HCT116 (cell line): ENCODE measurements around the gene POU2AF1. TPM values are rescaled to one million over a fixed set of nuclear protein-coding genes. Genes with fewer than 3 reads are reported as not detected.

Experiments used
- ATAC-seq: fragments of 200-7000 bp; cut with Tn5 transposase; 2 replicates; pipeline ENCODE4 v1.9.1; 2020; ENCODE audit warnings: mild to moderate bottlenecking, moderate library complexity
- BruUV-seq: library from RNA; stranded (reverse); fragments of 400-500 nt; replicated peaks from 2 replicates; lab custom pipeline; 2021; lab: Mats Ljungman, UMichigan
- CTCF ChIA-PET: fragments of 300-600 bp; sonication (Branson Sonifier 250); formaldehyde crosslinking; loops from one replicate; lab custom pipeline; 2021; ENCODE audit warnings: antibody characterized with exemption; lab: Charles Lee
- POLR2A ChIA-PET: fragments of 300-600, 350-600 bp; sonication (Branson Sonifier 250); formaldehyde crosslinking; loops from one replicate; lab custom pipeline; 2021; ENCODE audit warnings: antibody characterized with exemption; lab: Charles Lee
- RAD21 ChIA-PET, 2 experiments: fragments of 300-600 bp; sonication (Branson Sonifier 250); formaldehyde crosslinking; loops; one replicate each; lab custom pipeline; 2023; ENCODE audit warnings: low total read pairs in 2 of 2; ENCODE audit not compliant: uncharacterized antibody in 2 of 2, unreplicated experiment in 2 of 2, low non-redundant PET in 1 of 2; lab: Charles Lee
- DNase-seq: peaks from one replicate; pipeline ENCODE4 v3.0.0-alpha.2; 2010; ENCODE audit warnings: low read depth, low spot score
- H2AFZ ChIP-seq: fragments of 200-600 bp; shearing (Covaris generic), sonication (generic); 2 replicates; pipeline ENCODE4 v1.6.1; 2017; ENCODE audit warnings: low read depth, mixed run types, mixed read lengths, antibody characterized with exemption, low read length; ENCODE audit not compliant: poor library complexity, severe bottlenecking
- H3K27ac ChIP-seq: 2 replicates; pipeline ENCODE4 v1.5.1; 2012; ENCODE audit warnings: low read depth, low read length
- H3K27me3 ChIP-seq: fragments of 200-600 bp; sonication (generic); 2 replicates; pipeline ENCODE4 v1.6.1; 2016; ENCODE audit warnings: mixed run types, low read length, mixed read lengths; ENCODE audit not compliant: insufficient read depth
- H3K36me3 ChIP-seq, 2 experiments: fragments of 200-500 bp in 1 of 2; fragments of 200-600 bp in 1 of 2; sonication (Bioruptor generic) in 1 of 2; sonication (generic) in 1 of 2; 2 replicates each; pipeline versions ENCODE4 v1.5.1 to v1.6.1; 2014 to 2016; ENCODE audit warnings: low read length in 2 of 2, inconsistent platforms in 1 of 2, mixed read lengths in 1 of 2, mixed run types in 1 of 2; ENCODE audit not compliant: insufficient read depth in 2 of 2, control insufficient read depth in 1 of 2
- H3K4me1 ChIP-seq, 2 experiments: fragments of 200-600 bp in 1 of 2; sonication (generic) in 1 of 2; 2 replicates each; pipeline versions ENCODE4 v1.5.1 to v1.6.1; 2012 to 2017; ENCODE audit warnings: low read length in 2 of 2, inconsistent platforms in 1 of 2, mild to moderate bottlenecking in 1 of 2, mixed read lengths in 1 of 2, mixed run types in 1 of 2, moderate library complexity in 1 of 2; ENCODE audit not compliant: insufficient read depth in 2 of 2, control insufficient read depth in 1 of 2
- H3K4me2 ChIP-seq: fragments of 200-600 bp; sonication (generic); 2 replicates; pipeline ENCODE4 v1.6.1; 2017; ENCODE audit warnings: mixed run types, low read length, mixed read lengths
- H3K4me3 ChIP-seq, 2 experiments: fragments of 200-600 bp in 1 of 2; sonication (generic) in 1 of 2; replicated peaks in 1 of 2; 2 replicates each; pipeline ENCODE4 v1.5.1; 2011 to 2016; ENCODE audit warnings: low read length in 2 of 2, control low read depth in 1 of 2, low read depth in 1 of 2, mild to moderate bottlenecking in 1 of 2, mixed read lengths in 1 of 2, mixed run types in 1 of 2
- H3K79me2 ChIP-seq: fragments of 200-600 bp; sonication (generic); 2 replicates; pipeline ENCODE4 v1.6.1; 2017; ENCODE audit warnings: mild to moderate bottlenecking, mixed run types, low read length, moderate library complexity, mixed read lengths; ENCODE audit not compliant: insufficient read depth
- H3K9ac ChIP-seq: fragments of 200-600 bp; sonication (generic); 2 replicates; pipeline ENCODE4 v1.6.1; 2016; ENCODE audit warnings: low read length, mixed read lengths
- H3K9me2 ChIP-seq: fragments of 200-600 bp; sonication (generic), shearing (Covaris generic); 2 replicates; pipeline ENCODE4 v1.6.1; 2017; ENCODE audit warnings: mixed run types, mild to moderate bottlenecking, moderate library complexity; ENCODE audit not compliant: insufficient read depth
- H3K9me3 ChIP-seq, 2 experiments: fragments of 200-500 bp in 1 of 2; fragments of 200-600 bp in 1 of 2; sonication (Bioruptor generic) in 1 of 2; sonication (generic) in 1 of 2; 2 replicates each; pipeline ENCODE4 v1.6.1; 2014 to 2017; ENCODE audit warnings: low read length in 2 of 2, mixed read lengths in 2 of 2, inconsistent platforms in 1 of 2, low read depth in 1 of 2, mild to moderate bottlenecking in 1 of 2, mixed run types in 1 of 2, moderate library complexity in 1 of 2; ENCODE audit not compliant: control insufficient read depth in 1 of 2, insufficient read depth in 1 of 2
- H4K20me1 ChIP-seq: fragments of 200-600 bp; sonication (generic), shearing (Covaris generic); 2 replicates; pipeline ENCODE4 v1.6.1; 2017; ENCODE audit warnings: mixed run types, mild to moderate bottlenecking, moderate library complexity; ENCODE audit not compliant: insufficient read depth
- CBX3 ChIP-seq: IDR thresholded peaks from 2 replicates; pipeline ENCODE4 v1.6.1; 2012; ENCODE audit warnings: low read depth
- EZH2 ChIP-seq: fragments of 200-600 bp; sonication (generic); IDR thresholded peaks from 2 replicates; pipeline ENCODE4 v1.6.1; 2017; ENCODE audit warnings: antibody characterized with exemption, mixed run types
- JUND ChIP-seq: IDR thresholded peaks from 2 replicates; pipeline ENCODE4 v1.6.1; 2012
- MAX ChIP-seq: IDR thresholded peaks from 2 replicates; pipeline ENCODE4 v1.6.1; 2012
- RAD21 ChIP-seq: IDR thresholded peaks from 2 replicates; pipeline ENCODE4 v1.6.1; 2012; ENCODE audit warnings: low read depth, mild to moderate bottlenecking
- SRF ChIP-seq: IDR thresholded peaks from 2 replicates; pipeline ENCODE4 v1.6.1; 2012; ENCODE audit warnings: low read depth
- TCF7L2 ChIP-seq: IDR thresholded peaks from 2 replicates; pipeline ENCODE4 v1.7.0; 2011; ENCODE audit warnings: borderline replicate concordance, inconsistent platforms; ENCODE audit not compliant: insufficient read depth, insufficient read length; ENCODE audit errors: extremely low read depth
- YY1 ChIP-seq: IDR thresholded peaks from 2 replicates; pipeline ENCODE4 v1.6.1; 2011; ENCODE audit warnings: low read length, low read depth, moderate library complexity, mild to moderate bottlenecking; ENCODE audit not compliant: insufficient replicate concordance; ENCODE audit errors: extremely low read depth
- ZBTB33 ChIP-seq: IDR thresholded peaks from 2 replicates; pipeline ENCODE4 v1.6.1; 2011; ENCODE audit warnings: mild to moderate bottlenecking, low read length, moderate library complexity; ENCODE audit not compliant: insufficient replicate concordance; ENCODE audit errors: extremely low read depth
- intact Hi-C: fragments of 100-400 bp; cut with micrococcal nuclease; formaldehyde crosslinking; loops from 2 replicates; pipeline ENCODE4 v1.10.0; 2022
- total RNA-seq: library from RNA; stranded (reverse); gene quantifications from one replicate; pipeline ENCODE4 v1.2.1, GENCODE V29; 2021; ENCODE audit not compliant: unreplicated experiment

The POU2AF1 gene
- total RNA-seq, 1 experiment from 2014 or later, result 0.17 TPM

DNA sequence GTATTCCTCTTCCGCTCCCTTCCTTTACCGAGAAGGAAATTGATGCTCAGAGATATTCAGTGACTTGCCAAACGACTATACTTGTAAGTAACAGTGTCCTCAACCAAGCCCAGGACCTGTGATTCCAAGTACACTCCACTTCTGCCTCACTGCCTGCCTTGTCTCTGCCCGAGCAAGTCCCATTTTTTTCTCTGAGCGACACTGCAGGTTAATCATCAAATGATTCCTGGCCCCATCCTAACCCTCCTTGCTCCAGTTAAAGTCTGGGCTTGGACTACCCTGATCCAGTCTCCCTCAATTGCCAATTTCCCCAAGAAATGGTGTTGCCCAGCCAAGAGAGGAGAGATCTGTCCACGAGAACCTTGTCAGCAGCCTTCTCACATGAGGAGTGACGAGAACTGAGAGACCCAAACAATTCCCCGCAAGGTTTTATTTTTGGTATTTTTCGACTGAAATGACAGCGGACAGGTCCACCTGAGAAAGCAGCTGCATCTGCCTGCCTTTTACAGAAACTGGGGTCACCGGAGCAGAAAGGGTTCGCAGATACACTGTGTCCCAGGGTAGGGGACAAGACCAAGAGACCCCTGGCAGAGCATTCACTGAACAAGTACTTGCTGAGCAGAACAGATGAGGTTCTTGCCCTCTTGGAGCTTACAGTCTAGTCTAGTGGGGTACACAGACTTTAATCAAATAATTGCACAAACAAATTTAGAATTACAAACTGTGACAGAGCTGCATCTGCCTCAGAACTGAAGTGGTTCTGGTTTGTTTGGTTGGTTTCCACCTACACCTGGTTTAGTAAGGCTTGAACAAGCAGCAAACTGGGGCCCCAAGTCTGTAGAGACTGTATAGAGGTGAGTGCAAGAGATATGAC lies 11.4 kb downstream of the POU2AF1 start:
- no TSS peak for BruUV-seq
- no peak for DNase-seq
- ChIA-PET CTCF (no interaction called here), RAD21 (no interaction called here), POLR2A (no interaction called here)
- Histone ChIP-seq H3K4me1 (no peaks in the 10 kb centered on the region), H4K20me1 (no peaks in the 10 kb centered on the region), H3K9me3 (no peaks in the 10 kb centered on the region), H3K27me3 (0 out of 2 replicates have a peak, but pooled peaks cover 6% of the 10 kb centered on the region), H3K4me2 (no peak overlapping the region), H2AFZ (no peak overlapping the region), H3K79me2 (no peaks in the 10 kb centered on the region), H3K9ac (no peak overlapping the region), H3K9me2 (no peaks in the 10 kb centered on the region), H3K27ac (no peak overlapping the region), H3K36me3 (no peaks in the 10 kb centered on the region), H3K4me3 (no peak overlapping the region)
- intact Hi-C loops, result no loop called here
- no peak for TF ChIP-seq JUND
- no peak for ATAC-seq

DNA sequence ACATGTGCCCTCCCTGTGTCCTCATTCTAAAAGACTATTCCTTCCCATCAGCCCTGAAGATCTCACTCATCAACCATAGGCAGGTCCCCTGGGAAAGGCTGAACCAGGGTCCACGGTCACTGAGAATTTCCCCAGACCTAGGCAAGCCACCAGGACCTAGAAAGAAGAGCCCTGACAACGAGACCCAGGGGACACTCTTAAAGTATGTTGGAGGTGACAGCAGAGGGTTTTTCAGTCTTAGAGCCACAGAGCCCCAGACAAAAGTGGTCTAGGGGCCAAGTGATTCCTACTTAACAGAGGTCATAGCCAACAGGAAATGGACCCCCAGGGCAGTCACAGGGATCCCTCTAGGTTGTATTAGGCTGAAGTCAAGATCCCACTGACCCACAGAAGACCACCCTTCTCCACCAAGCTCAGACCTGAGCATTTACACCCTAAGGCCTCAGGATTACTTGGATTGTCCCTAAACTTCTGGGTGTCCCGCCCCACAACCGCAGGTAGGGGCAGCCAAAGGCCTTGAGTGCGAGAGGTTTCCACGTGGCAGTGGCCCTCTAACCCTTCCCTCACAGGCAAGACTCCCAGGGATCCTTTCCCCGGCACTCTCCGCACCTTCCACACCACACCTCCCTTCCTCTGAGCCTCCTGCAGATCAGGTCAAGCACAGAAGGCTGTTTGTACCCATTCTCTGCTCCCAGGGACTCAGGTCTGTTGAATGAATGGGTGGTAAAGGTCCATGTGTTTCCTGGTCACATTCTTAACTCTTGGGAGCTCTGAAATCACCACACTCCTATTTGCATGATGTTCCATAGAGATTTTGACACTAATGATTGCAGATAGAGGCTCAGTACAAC lies 12.3 kb downstream of the POU2AF1 start:
- ATAC-seq (no peak), DNase-seq (no peak)
- H3K9ac ChIP-seq, result no peak overlapping the region
- H3K4me2 ChIP-seq, result no peak overlapping the region
- no TSS peak for BruUV-seq
- no peaks in the 10 kb centered on the region for H3K79me2 ChIP-seq
- no peak overlapping the region for H2AFZ ChIP-seq
- RAD21 ChIA-PET, result no interaction called here
- H3K4me3 ChIP-seq, result no peak overlapping the region
- H3K27me3 ChIP-seq, result no peaks in the 10 kb centered on the region
- H3K9me2 ChIP-seq, result no peaks in the 10 kb centered on the region
- TF ChIP-seq CBX3, result no peak
- no peak for TF ChIP-seq TCF7L2
- TF ChIP-seq MAX, result no peak
- no peak for TF ChIP-seq SRF
- no peak for TF ChIP-seq YY1
- TF ChIP-seq ZBTB33, result no peak
- TF ChIP-seq EZH2, result no peak
- TF ChIP-seq RAD21, result no peak
- H3K36me3 ChIP-seq, result no peaks in the 10 kb centered on the region
- no peaks in the 10 kb centered on the region for H3K4me1 ChIP-seq
- H4K20me1 ChIP-seq, result no peaks in the 10 kb centered on the region
- intact Hi-C loops, result no loop called here
- POLR2A ChIA-PET, result no interaction called here
- H3K27ac ChIP-seq, result no peak overlapping the region
- no peaks in the 10 kb centered on the region for H3K9me3 ChIP-seq
- CTCF ChIA-PET, result no interaction called here
